Suprapubic skin (tissue), 4 donors: ENCODE results near the gene COL3A1. TPM values are rescaled to one million over a fixed set of nuclear protein-coding genes. Genes with fewer than 3 reads are reported as not detected.

ENCODE experiments used
- DNase-seq, 2 donors: peaks; one replicate each; pipeline ENCODE4 v3.0.0-alpha.2; 2019; ENCODE audit warnings: low spot score in 2 of 2
- H3K27ac ChIP-seq: fragments of 200-600 bp; sonication (generic); one replicate; pipeline ENCODE4 v1.5.1; 2019
- H3K27me3 ChIP-seq: fragments of 200-600 bp; sonication (generic); one replicate; pipeline ENCODE4 v1.5.1; 2019
- H3K36me3 ChIP-seq: fragments of 200-600 bp; sonication (generic); one replicate; pipeline ENCODE4 v1.5.1; 2019
- H3K4me1 ChIP-seq: fragments of 200-600 bp; sonication (generic); one replicate; pipeline ENCODE4 v1.5.1; 2019
- H3K4me3 ChIP-seq: fragments of 200-600 bp; sonication (generic); one replicate; pipeline ENCODE4 v1.5.1; 2019; ENCODE audit warnings: mild to moderate bottlenecking
- H3K9me3 ChIP-seq: fragments of 200-600 bp; sonication (generic); one replicate; pipeline ENCODE4 v1.5.1; 2019
- EP300 ChIP-seq: sonication (generic); formaldehyde crosslinking; IDR thresholded peaks from one replicate; pipeline ENCODE4 v1.6.1; 2017; ENCODE audit warnings: antibody characterized with exemption
- POLR2A ChIP-seq, 2 donors: fragments of 450-650 bp; IDR thresholded peaks; one replicate each; pipeline ENCODE4 v1.6.1; 2017; ENCODE audit warnings: antibody characterized with exemption in 2 of 2, mild to moderate bottlenecking in 2 of 2, moderate library complexity in 2 of 2
- POLR2AphosphoS5 ChIP-seq, 3 donors: sonication (generic); formaldehyde crosslinking; IDR thresholded peaks; one replicate each; pipeline ENCODE4 v1.6.1; 2017; ENCODE audit warnings: antibody characterized with exemption in 3 of 3
- WGBS: methylation state at CpG from one replicate; pipeline ENCODE4 v1.1.5; 2018; 5-methylcytosine and 5-hydroxymethylcytosine counted together
- total RNA-seq, 4 donors: library from RNA; depleted of rRNA; stranded (reverse); fragments of >200 nt; gene quantifications; one replicate each; pipeline ENCODE4 v1.1.0, GENCODE V29; 2016
- TF ChIP-seq, protein P1 (sequence below), 2 donors: fragments of 200-600 bp in 1 of 2; fragments of 450-650 bp in 1 of 2; sonication (generic) in 1 of 2; IDR thresholded peaks; one replicate each; pipeline ENCODE4 v1.5.1; 2016 to 2019; ENCODE audit warnings: antibody characterized with exemption in 2 of 2, mild to moderate bottlenecking in 1 of 2, moderate library complexity in 1 of 2

COL3A1 gene
- total RNA-seq, 4 donors from 2014 or later, result 19.2 to 73.2 (median 54.9) TPM

DNA sequence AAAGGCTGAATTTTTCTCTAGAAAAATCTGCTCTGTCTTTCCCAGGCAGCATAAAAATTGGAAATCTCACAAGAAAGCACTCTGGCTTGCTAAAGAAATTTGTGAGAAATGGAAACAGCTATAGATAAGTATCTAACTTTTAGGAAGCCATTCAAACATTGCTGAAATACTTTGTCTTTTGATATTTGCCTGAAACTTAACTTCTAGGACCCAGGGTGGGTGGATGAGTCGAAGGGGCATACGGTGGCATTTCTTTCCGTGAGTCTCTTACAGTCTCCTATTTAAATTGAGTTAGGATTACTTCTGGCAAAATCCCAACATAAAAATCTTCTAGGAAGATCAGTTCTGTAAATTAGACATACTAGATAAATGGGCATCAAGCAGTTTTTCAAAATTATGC, 532 bp upstream of the COL3A1 start:
- TF ChIP-seq, protein P1, sequence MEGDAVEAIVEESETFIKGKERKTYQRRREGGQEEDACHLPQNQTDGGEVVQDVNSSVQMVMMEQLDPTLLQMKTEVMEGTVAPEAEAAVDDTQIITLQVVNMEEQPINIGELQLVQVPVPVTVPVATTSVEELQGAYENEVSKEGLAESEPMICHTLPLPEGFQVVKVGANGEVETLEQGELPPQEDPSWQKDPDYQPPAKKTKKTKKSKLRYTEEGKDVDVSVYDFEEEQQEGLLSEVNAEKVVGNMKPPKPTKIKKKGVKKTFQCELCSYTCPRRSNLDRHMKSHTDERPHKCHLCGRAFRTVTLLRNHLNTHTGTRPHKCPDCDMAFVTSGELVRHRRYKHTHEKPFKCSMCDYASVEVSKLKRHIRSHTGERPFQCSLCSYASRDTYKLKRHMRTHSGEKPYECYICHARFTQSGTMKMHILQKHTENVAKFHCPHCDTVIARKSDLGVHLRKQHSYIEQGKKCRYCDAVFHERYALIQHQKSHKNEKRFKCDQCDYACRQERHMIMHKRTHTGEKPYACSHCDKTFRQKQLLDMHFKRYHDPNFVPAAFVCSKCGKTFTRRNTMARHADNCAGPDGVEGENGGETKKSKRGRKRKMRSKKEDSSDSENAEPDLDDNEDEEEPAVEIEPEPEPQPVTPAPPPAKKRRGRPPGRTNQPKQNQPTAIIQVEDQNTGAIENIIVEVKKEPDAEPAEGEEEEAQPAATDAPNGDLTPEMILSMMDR (IDR thresholded peaks at IDR 0.05), result no peak
- TF ChIP-seq EP300, result no peak
- TF ChIP-seq POLR2A (IDR thresholded peaks at IDR 0.05), result no peak
- no peak for TF ChIP-seq POLR2AphosphoS5 (IDR thresholded peaks at IDR 0.05)
- H3K4me1 ChIP-seq, result no peaks in the 10 kb centered on the region
- H3K9me3 ChIP-seq, result no peaks in the 10 kb centered on the region
- 25% methylated on average over 3 of the region's 3 CpGs for WGBS
- no peak for DNase-seq
- H3K27ac ChIP-seq, result peak overlapping the region; percentile 71
- H3K36me3 ChIP-seq, result no peaks in the 10 kb centered on the region
- no peaks in the 10 kb centered on the region for H3K27me3 ChIP-seq
- peak overlapping the region; percentile 45 for H3K4me3 ChIP-seq

GRCh38 chr2:188975497-188976102, 1.4 kb downstream of the COL3A1 start:
- WGBS, result 73% methylated on average over 1 of the region's 1 CpG
- H3K4me3 ChIP-seq, result peak overlapping the region; percentile 45

DNA sequence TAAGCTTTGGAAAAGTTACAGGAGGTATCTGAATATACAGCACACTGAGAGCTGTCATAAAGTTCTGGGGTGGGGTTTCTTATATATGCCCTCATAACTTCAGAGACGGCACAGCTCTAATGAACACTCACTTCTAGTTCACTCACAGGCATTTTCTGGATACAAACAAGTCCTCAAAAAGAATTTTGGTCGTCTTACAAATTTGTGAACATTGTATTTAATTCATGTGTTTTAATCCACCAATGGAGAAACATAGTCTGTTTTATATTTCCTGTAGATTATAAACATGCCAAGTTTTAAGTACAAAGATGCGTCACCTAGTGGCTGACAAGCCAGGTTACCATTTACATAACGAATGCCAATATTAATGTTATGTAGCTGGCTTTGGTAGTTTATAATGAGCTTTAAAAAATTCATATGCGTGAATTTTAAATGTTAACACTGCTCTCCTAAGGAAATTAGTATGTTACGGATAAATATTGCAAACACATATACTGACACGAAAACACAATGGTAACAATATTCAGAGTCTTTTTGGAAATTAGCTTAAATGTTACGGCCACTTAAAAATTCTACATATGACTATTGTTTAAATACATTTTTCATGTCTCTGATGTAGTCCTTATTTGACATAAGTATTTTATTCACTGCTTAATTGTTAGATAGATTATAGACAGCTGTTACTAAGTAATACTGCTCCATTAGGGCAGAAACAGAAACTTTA, 2.5 kb downstream of the COL3A1 start:
- no peaks in the 10 kb centered on the region for H3K27me3 ChIP-seq
- no peaks in the 10 kb centered on the region for H3K36me3 ChIP-seq
- TF ChIP-seq POLR2A (IDR thresholded peaks at IDR 0.05) (no peak), POLR2AphosphoS5 (IDR thresholded peaks at IDR 0.05) (no peak), EP300 (no peak)
- TF ChIP-seq, protein P1 (IDR thresholded peaks at IDR 0.05), result no peak
- H3K27ac ChIP-seq, result peak overlapping the region; percentile 85
- no peaks in the 10 kb centered on the region for H3K9me3 ChIP-seq
- H3K4me1 ChIP-seq, result no peaks in the 10 kb centered on the region
- peak overlapping the region; percentile 45 for H3K4me3 ChIP-seq
- DNase-seq, result no peak
- WGBS, result 31% methylated on average over 8 of the region's 8 CpGs

More at GRCh38 chr2:188975497-188976102, 1.4 kb downstream of the COL3A1 start:
- no peak for DNase-seq
- Histone ChIP-seq H3K36me3 (no peaks in the 10 kb centered on the region), H3K27ac (peak overlapping the region; percentile 85), H3K27me3 (no peaks in the 10 kb centered on the region), H3K9me3 (no peaks in the 10 kb centered on the region), H3K4me1 (no peaks in the 10 kb centered on the region)
- peak in 1 of 2 donors; percentile 55 for TF ChIP-seq POLR2A (IDR thresholded peaks at IDR 0.05)
- peak in 2 of 3 donors; percentile 39 to 47 for TF ChIP-seq POLR2AphosphoS5 (IDR thresholded peaks at IDR 0.05)
- no peak for TF ChIP-seq EP300
- TF ChIP-seq, protein P1 (IDR thresholded peaks at IDR 0.05), result no peak

- WGBS, result 58% methylated on average over 2 of the region's 2 CpGs
Measured at GRCh38 chr2:188977317-188977716, 3.1 kb downstream of the COL3A1 start.

More at GRCh38 chr2:188977317-188977716, 3.1 kb downstream of the COL3A1 start:
- Histone ChIP-seq H3K27ac (peak overlapping the region; percentile 85), H3K36me3 (no peaks in the 10 kb centered on the region), H3K4me3 (peak overlapping the region; percentile 45), H3K9me3 (no peaks in the 10 kb centered on the region), H3K4me1 (no peaks in the 10 kb centered on the region), H3K27me3 (no peaks in the 10 kb centered on the region)
- no peak for TF ChIP-seq EP300
- TF ChIP-seq, protein P1 (IDR thresholded peaks at IDR 0.05), result no peak
- TF ChIP-seq POLR2A (IDR thresholded peaks at IDR 0.05), result no peak
- TF ChIP-seq POLR2AphosphoS5 (IDR thresholded peaks at IDR 0.05), result no peak
- no peak for DNase-seq
